EH (cell line): ENCODE results near the gene NACA2.
"Not testable (repeated sequence)": the region's sequence is repeated elsewhere in the genome, so short reads cannot be mapped to it uniquely, and the experiment has no call there.

Experiments used
- DNase-seq: peaks from one replicate; pipeline ENCODE4 v3.0.0-alpha.2; 2015; ENCODE audit warnings: low read depth

Gene NACA2

DNA sequence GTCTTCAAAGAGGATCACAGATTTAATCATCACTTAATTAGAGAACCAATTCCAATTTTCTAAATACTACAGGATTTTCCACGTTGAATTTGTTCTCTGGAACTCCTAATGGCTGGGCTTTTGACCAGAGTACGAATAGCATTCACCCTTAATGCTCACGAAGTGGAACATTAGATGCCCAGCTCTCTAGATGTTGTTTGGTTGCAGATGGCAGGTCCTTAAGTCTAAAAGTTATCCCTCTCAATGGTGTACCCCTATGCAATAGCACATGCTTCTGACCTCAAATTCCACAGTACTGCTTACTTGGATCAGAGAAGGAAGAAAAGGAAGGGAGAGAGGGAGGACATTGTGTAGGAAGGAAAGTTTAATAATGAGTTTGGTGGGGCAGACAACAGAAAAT, 8.6 kb upstream of the NACA2 start:
- no peak for DNase-seq

- DNase-seq: no peak
Measured at GRCh38 chr17:61598014-61598413, 7.0 kb upstream of the NACA2 start.

GRCh38 chr17:61597607-61598006, 6.6 kb upstream of the NACA2 start:
- DNase-seq: no peak

- DNase-seq: no peak
Measured at GRCh38 chr17:61595418-61596186, 4.6 kb upstream of the NACA2 start.

DNA sequence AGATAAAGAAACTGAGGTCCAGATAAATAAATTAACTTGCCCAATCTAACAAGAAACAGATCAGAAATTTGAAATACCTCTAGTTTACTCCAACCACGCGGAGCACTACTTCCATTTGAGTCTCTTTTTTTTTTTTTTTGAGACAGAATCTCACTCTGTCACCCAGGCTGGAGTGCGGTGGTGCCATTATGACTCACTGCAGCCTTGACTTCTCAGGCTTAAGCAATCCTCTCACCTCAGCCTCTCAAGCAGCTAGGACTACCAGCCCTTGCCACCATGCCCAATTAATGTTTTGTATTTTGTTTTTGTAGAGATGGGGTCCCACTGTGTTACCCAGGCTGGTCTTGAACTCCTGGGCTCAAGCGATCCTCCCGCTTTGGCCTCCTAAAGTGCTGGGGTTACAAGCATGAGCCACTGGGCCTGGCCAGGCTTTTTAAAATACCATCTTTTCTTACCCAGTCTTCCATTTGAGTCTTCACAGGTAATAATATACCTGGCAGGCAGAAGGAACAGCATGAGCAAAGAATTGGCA, 3.3 kb upstream of the NACA2 start:
- DNase-seq: peak; percentile 36

DNA sequence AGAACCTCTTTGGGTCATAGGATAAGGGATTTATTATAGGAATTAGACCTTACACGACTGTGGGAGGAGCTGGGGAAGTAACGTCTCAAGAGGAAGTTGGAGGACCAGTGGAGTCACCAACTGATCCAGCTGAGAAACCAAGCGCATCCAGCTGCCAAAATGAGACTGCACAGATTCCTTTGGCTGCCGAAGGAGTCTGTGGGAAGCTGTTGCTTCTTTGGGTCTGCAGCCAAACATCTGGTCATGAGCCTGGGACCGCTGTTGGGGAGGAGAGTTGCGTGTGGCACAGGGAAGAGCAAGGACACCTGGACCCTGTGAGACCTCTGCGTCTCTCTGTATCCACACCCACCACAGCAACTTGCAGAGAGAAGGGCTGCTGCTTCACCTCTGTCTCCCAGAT, 2.4 kb upstream of the NACA2 start:
- no peak for DNase-seq

DNA sequence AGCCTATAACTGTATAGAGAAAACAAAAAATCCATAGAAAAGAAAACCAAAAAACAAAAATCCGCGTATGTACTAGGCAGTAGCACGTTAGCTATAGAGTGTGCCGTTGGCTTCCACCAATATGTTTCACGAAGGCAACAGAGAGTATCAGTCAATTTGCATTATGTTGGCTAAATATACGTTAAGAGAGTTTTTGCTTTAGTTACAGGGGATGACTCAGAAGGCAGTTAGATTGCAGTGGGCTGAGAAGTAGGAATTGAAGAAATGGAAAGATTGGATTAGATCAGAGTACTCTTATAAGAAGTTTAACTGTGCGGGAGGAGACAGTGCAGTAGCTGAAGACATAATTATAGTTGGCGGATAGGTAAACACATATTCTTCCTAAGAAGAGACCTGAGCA, 911 bp upstream of the NACA2 start:
- no peak for DNase-seq

DNA sequence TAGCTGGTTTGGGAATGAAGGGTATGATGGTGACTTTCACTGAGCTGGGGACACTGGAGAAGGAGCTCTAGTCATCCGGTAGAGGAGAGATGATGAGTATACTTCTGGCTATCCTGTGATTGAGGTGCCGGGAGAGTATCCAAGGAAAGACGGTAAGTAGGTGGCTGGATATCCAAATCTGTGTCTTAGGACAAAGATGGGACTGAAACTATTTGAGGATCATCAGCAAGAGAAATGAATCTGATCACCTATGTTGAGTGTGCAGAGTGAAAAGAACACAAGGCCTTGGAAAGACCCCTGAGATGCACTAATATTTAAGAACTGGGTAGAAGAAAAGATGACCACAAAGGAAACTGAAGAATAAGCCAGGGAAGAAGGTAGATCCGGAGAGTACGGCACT, 1.0 kb downstream of the NACA2 start:
- no peak for DNase-seq

DNA sequence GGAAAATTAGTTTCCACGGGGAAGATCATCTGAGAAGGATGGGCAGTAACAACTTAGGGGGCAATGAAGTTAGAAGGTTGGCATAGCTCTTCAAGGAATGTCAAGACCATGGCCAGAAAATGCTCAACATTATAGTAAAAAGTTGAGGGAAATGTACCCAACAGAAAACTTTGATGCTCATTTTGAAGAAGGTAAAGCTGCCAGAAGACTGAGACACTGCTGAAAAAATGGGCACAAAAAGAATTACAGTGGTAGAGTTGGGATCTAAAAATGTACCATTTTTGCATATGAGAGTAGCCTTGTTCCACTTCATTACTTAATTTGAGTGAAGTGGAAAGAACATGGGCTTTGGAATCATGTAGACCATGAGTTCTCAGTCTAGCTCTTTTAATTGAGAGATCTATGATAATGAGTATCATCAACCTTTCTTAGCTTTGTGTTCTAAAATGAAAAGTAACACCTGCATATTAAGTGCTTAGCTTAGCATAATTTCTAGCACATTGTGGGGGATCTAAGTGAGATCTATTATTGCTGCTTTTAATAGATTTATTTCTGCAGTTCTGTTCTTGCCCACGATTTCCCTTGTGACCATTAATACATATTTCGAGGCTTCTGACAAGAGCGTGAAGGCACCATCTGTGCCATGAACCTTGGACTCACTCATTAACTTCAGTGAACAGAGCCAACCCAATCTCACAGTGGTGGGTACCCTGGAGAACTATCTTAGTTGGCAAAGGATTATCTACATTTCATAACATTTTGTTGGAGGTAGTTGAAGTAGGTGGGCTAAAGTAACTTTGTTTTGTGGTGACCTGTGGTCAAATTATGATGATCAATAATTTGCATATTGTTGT, 3.0 kb downstream of the NACA2 start:
- DNase-seq: no peak

DNA sequence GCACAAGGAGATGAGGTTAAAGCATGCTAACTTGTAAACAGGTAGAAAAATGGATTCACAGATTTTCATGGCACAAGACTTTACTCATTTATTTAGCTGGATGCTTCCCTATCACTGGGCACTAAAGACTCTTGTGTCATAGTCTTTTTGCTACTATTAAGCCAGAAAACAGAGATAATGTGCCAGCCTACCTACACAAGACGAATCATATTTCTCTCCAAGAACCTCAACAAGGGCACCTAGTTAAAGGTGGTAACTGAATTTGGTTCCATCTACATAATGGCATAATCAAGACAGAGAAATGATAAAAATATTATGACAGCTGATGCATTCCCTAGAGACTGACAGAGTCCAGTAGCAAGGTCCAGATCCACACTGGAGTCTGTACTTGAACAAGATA, 3.8 kb downstream of the NACA2 start:
- no peak for DNase-seq

- DNase-seq: not testable (repeated sequence)
Measured at GRCh38 chr17:61586622-61587021, 4.4 kb downstream of the NACA2 start.

DNA sequence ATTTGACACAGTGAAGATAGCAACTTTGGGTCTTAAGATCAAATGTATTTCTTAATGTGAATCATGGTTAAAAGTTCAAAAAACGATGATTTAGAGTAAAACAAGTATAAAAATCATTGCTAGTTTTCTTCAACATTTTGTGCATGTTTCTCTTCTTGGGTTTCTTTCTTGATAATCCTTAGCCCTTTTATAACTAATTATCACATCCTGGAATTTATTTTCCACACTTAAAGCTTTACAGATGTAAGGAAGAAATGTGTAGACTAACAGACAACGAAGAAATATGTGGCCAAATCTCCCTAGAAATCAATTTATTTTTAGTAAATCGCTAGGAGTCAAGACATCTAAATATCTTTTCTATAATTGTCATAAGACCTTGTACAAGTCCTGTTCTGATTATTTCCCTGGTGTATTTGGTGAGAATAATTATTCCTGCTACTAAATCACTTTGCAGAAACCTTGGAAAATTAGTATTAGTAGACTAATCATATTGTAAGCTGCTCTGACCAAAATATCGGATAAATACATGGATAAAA, 4.9 kb downstream of the NACA2 start:
- DNase-seq: no peak

GRCh38 chr17:61584866-61585265, 6.2 kb downstream of the NACA2 start:
- no peak for DNase-seq

DNA sequence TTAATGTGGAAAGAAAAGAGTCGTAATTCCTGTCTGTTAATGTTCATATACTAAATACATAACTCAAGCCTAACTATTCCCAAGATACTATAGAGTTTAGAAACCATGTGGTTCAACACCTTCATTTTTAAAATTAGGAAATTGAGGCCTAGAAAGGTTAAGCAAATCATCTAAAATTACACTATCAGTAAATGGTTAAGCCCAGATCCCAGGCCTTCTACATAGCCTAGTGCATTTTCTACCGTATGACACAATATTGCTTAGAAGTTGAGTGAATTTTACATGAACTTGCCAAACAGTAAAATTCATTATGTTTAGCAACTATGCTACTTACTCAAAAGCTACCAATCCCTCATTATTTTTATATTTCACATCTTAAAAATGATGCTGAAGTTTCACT, 6.8 kb downstream of the NACA2 start:
- DNase-seq: no peak

GRCh38 chr17:61583660-61584264, 7.3 kb downstream of the NACA2 start:
- DNase-seq: no peak

DNA sequence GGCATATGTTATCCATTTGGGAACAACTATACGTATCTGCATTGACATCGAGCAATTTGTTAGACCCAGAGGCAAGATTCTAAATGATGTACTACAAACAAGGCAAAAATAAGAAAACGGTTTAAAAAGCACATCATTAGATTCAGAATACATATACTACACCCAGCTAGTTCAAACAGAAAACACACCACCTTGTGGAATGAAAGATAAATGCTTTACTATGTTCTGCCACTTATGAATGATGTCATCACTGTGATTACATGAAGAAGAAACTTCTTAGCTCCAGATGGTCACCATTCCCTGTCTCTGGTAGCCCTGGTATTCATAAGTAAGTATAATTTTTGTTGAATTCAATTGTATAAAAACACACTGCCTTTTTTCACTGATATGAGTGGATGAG, 7.8 kb downstream of the NACA2 start:
- peak; percentile 74 for DNase-seq

DNA sequence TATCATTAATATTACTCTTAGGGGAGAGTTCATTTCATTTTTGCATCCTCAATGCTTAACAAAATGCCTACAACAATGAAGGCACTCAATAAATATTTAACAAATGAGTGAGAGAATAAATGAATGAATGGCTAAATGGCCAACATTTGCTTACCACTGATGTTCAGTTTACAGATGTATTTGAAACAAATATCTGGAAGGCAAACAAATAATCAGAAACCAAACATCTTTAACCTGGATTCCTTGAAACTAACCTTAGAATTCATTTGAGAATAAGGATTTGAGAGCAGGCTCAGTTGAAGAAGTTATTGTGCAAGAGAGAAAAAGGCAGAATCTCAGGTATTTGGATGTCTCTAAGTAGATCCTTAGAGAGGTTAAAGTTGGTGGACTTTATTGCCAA, 8.4 kb downstream of the NACA2 start:
- no peak for DNase-seq

- DNase-seq: no peak
Measured at GRCh38 chr17:61581611-61582349, 9.2 kb downstream of the NACA2 start.

DNA sequence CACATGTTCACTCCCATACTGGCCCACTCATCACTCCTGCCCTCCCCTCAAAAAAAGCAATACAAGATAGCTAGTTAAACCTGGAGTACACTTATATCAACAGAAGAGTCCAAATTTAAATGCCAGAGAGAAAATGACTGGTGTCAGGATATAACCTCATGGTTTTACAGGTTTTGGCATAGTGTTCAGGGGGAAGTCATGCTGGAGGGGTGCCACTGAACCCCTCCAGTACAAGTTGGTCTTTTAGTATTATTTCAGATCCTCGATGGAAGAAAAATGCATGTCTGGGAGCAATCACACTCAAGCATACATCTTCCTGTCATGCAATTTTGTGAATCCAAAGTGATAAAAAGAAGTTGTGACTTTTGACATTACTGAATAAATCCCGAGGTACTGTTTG, 10.5 kb downstream of the NACA2 start:
- no peak for DNase-seq

DNA sequence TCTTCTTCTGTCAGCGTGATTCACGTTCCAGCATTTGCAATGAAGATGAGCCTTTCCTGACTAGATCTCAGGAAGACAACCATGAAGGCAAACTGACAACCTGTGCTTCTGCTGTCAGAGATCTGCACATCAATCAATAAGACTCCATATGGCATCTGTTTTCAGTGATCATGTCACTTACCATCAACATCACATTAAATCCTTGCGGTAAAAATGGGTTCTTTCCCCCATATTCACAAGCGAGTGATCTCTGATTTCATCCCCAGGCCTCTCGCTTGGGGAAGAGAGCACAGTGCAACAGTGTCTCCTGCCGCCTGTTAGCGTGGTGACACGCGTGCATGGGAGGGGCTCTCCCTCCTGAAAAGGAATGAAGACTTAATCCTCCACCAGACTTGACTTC, 11.1 kb downstream of the NACA2 start:
- peak; percentile 58 for DNase-seq

DNA sequence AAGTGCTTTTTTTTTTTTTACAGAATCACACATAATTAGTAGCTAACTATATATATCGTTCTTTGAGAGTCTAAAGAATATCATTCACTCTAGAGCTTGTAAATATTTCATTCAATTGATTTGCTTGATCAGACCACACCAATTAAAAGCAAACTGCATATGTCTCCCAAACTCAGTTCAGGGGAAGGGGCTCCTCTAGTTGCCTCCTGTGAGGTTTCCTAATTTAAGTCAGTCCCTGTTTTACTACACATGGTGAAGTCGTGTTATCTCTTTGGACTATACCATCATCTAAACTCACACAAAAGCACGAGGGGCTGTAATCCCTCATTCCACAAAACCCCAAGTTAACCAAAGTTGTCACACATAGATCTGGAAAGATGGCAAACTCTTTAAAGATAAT, 11.7 kb downstream of the NACA2 start:
- no peak for DNase-seq

DNA sequence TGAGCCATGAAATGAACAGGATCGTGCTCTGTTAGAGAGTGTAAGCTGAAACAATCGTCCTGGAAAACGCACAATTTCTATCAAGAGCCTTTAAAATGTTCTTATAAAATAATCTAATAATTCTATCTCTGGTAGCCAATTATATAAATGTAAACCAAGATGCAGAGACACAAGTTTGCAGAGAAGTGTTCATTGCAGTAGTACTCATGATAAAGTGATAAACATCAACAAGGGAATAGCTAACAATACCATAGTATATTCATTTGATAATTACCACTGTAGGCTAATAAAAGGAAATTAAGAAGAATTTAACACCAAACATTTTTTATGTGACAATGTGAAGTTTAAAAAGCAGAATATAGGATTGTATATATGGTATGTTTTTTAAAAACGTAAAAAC, 12.4 kb downstream of the NACA2 start:
- no peak for DNase-seq
